ENCODE results near the gene KHDRBS2.

DNA sequence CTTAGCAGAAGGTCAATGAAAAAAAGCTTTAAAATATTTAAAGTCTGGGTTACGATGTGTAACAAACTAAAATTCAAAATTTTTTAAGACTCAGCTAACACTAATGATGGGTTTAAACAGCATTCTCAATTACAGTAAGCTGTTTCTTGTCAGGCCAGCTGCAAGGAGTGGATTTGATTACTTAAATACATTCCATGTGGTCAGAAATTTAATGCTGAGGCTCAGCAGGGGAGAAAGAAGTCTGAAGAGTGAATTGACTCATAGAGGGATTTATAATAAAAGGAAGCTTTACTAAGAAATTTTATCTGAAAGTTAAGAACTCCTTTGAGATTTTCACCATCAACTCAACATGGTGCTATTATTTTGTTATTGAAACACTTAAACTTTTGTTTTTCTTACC, 398.6 kb downstream of the KHDRBS2 start:
- TF ChIP-seq, protein P1, sequence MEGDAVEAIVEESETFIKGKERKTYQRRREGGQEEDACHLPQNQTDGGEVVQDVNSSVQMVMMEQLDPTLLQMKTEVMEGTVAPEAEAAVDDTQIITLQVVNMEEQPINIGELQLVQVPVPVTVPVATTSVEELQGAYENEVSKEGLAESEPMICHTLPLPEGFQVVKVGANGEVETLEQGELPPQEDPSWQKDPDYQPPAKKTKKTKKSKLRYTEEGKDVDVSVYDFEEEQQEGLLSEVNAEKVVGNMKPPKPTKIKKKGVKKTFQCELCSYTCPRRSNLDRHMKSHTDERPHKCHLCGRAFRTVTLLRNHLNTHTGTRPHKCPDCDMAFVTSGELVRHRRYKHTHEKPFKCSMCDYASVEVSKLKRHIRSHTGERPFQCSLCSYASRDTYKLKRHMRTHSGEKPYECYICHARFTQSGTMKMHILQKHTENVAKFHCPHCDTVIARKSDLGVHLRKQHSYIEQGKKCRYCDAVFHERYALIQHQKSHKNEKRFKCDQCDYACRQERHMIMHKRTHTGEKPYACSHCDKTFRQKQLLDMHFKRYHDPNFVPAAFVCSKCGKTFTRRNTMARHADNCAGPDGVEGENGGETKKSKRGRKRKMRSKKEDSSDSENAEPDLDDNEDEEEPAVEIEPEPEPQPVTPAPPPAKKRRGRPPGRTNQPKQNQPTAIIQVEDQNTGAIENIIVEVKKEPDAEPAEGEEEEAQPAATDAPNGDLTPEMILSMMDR (IDR thresholded peaks at IDR 0.05; ENCODE audit: insufficient read depth, low read depth, low read length) = no peak
- no peak for TF ChIP-seq EZH2 (IDR thresholded peaks at IDR 0.05; ENCODE audit: insufficient read depth, low read length)

Data from astrocyte (in vitro differentiated cells and primary cell).